Fibroblast of lung (primary cell): ENCODE results near the gene CDR2L. TPM values are rescaled to one million over a fixed set of nuclear protein-coding genes. Genes with fewer than 3 reads are reported as not detected.

Source experiments
- DNase-seq, 2 donors: peaks; one replicate each; pipeline versions ENCODE4 v3.0.0 to v3.0.0-alpha.2; 2010; ENCODE audit warnings: low read depth in 2 of 2
- H2AFZ ChIP-seq: 2 replicates; pipeline ENCODE4 v1.5.1; 2012; ENCODE audit warnings: low read length, control low read depth, inconsistent platforms
- H3K27ac ChIP-seq: 2 replicates; pipeline ENCODE4 v1.5.1; 2011; ENCODE audit warnings: low read length, control low read depth; ENCODE audit not compliant: insufficient read depth
- H3K27me3 ChIP-seq: 2 replicates; pipeline ENCODE4 v1.5.1; 2011; ENCODE audit warnings: mild to moderate bottlenecking, low read length; ENCODE audit not compliant: control insufficient read depth, insufficient read depth
- H3K36me3 ChIP-seq: 2 replicates; pipeline ENCODE4 v1.5.1; 2011; ENCODE audit warnings: low read length; ENCODE audit not compliant: control insufficient read depth, insufficient read depth
- H3K4me1 ChIP-seq: 2 replicates; pipeline ENCODE4 v1.5.1; 2011; ENCODE audit warnings: low read length; ENCODE audit not compliant: control insufficient read depth, insufficient read depth; ENCODE audit errors: extremely low read depth
- H3K4me2 ChIP-seq: 2 replicates; pipeline ENCODE4 v1.5.1; 2011; ENCODE audit warnings: low read length, control low read depth; ENCODE audit not compliant: insufficient read depth; ENCODE audit errors: extremely low read depth
- H3K4me3 ChIP-seq, 4 experiments: fragments of 200-600 bp in 1 of 4; sonication (generic) in 1 of 4; replicated peaks in 1 of 4; 2 replicates each; pipeline ENCODE4 v1.5.1; 2011 to 2016; ENCODE audit warnings: low read length in 4 of 4, low read depth in 3 of 4, mild to moderate bottlenecking in 3 of 4, control low read depth in 2 of 4, inconsistent platforms in 1 of 4, mixed read lengths in 1 of 4; ENCODE audit not compliant: insufficient read depth in 1 of 4; ENCODE audit errors: control extremely low read depth in 1 of 4
- H3K79me2 ChIP-seq: 2 replicates; pipeline ENCODE4 v1.5.1; 2012; ENCODE audit warnings: mild to moderate bottlenecking, low read length, inconsistent platforms; ENCODE audit not compliant: control insufficient read depth, insufficient read depth
- H3K9ac ChIP-seq: 2 replicates; pipeline ENCODE4 v1.5.1; 2011; ENCODE audit warnings: mild to moderate bottlenecking, low read length, control low read depth; ENCODE audit not compliant: insufficient read depth
- H3K9me3 ChIP-seq: 2 replicates; pipeline ENCODE4 v1.5.1; 2012; ENCODE audit warnings: low read depth, low read length; ENCODE audit not compliant: control insufficient read depth, insufficient read depth
- H4K20me1 ChIP-seq: 2 replicates; pipeline ENCODE4 v1.5.1; 2011; ENCODE audit warnings: low read length; ENCODE audit not compliant: control insufficient read depth, insufficient read depth; ENCODE audit errors: extremely low read depth
- CTCF ChIP-seq, 2 donors: IDR thresholded peaks in 1 of 2; conservative IDR thresholded peaks in 1 of 2; 1 replicate in 1 of 2; 2 replicates in 1 of 2; pipeline ENCODE4 v1.5.1; 2011 to 2012; ENCODE audit warnings: low read length in 2 of 2, control low read depth in 1 of 2, inconsistent platforms in 1 of 2, low read depth in 1 of 2, mild to moderate bottlenecking in 1 of 2
- EZH2 ChIP-seq: IDR thresholded peaks from 2 replicates; pipeline ENCODE4 v1.5.1; 2012; ENCODE audit warnings: low read length, control low read depth, mild to moderate bottlenecking; ENCODE audit errors: missing control alignments
- polyA plus RNA-seq, 2 donors: library from polyadenylated mRNA; depleted of rRNA in 1 of 2; stranded (reverse) in 1 of 2; unstranded in 1 of 2; fragments of >200 nt; gene quantifications; 2 replicates each; pipeline ENCODE4 v1.2.1, GENCODE V29; 2011 to 2012; ENCODE audit warnings: missing spikeins in 1 of 2
- total RNA-seq: library from RNA; depleted of rRNA; stranded (reverse); fragments of >200 nt; gene quantifications from 2 replicates; pipeline ENCODE4 v1.2.1, GENCODE V29; 2014

Gene CDR2L
- total and polyA plus RNA-seq, 2 donors (not counting 1 experiment from before 2014, with no cell fraction given) = 9.7 to 12.2 TPM

- peak within 1 kb of the TSS; percentile 80 for H3K4me2 ChIP-seq
- no peak within 1 kb of the TSS for H3K27ac ChIP-seq
- no peaks in the 10 kb centered on the region for H3K36me3 ChIP-seq
- H3K79me2 ChIP-seq = no peaks in the 10 kb centered on the region
- DNase-seq = no peak
- no peaks in the 10 kb centered on the region for H4K20me1 ChIP-seq
- H3K4me3 ChIP-seq = peak within 1 kb of the TSS in 3 of 4 experiments; percentile 10 to 51 (median 17)
- peaks cover 27% of the 10 kb centered on the region for H3K27me3 ChIP-seq
- no peak within 1 kb of the TSS for H3K9ac ChIP-seq
- H3K9me3 ChIP-seq = no peaks in the 10 kb centered on the region
- TF ChIP-seq CTCF (conservative IDR thresholded peaks at IDR 0.05 in 1 of 2, IDR thresholded peaks at IDR 0.05 in 1 of 2; ENCODE audit: low read depth in 1 of 2, low read length in 2 of 2) (no peak), EZH2 (no peak)
- no peaks in the 10 kb centered on the region for H3K4me1 ChIP-seq
- no peak within 1 kb of the TSS for H2AFZ ChIP-seq
Observed at GRCh38 chr17:74972107-74972972, 15.1 kb upstream of the CDR2L start, which contains the start of gene HID1. Gene HID1 (minus strand): TSS chr17:74972759. CDS start chr17:74972656, 103 bp downstream.

- DNase-seq = no peak
- Histone ChIP-seq H3K4me1 (no peaks in the 10 kb centered on the region), H3K79me2 (no peaks in the 10 kb centered on the region), H3K36me3 (no peaks in the 10 kb centered on the region), H2AFZ (no peak overlapping the region), H3K9ac (no peak overlapping the region), H3K27ac (no peak overlapping the region), H4K20me1 (no peaks in the 10 kb centered on the region), H3K27me3 (peaks cover 27% of the 10 kb centered on the region), H3K4me3 (peak overlapping the region in 1 of 4 experiments; percentile 28), H3K4me2 (no peak overlapping the region), H3K9me3 (no peaks in the 10 kb centered on the region)
- TF ChIP-seq EZH2 (peak; percentile 80), CTCF (conservative IDR thresholded peaks at IDR 0.05 in 1 of 2, IDR thresholded peaks at IDR 0.05 in 1 of 2; ENCODE audit: low read depth in 1 of 2, low read length in 2 of 2) (no peak)
Observed at GRCh38 chr17:74972973-74973328, 14.5 kb upstream of the CDR2L start.

- Histone ChIP-seq H4K20me1 (no peaks in the 10 kb centered on the region), H2AFZ (no peak overlapping the region), H3K9ac (no peak overlapping the region), H3K4me3 (no peak overlapping the region), H3K4me2 (no peak overlapping the region), H3K36me3 (no peaks in the 10 kb centered on the region), H3K9me3 (no peaks in the 10 kb centered on the region), H3K27ac (no peak overlapping the region), H3K27me3 (peaks cover 27% of the 10 kb centered on the region), H3K79me2 (no peaks in the 10 kb centered on the region), H3K4me1 (no peaks in the 10 kb centered on the region)
- TF ChIP-seq CTCF (conservative IDR thresholded peaks at IDR 0.05 in 1 of 2, IDR thresholded peaks at IDR 0.05 in 1 of 2; ENCODE audit: low read depth in 1 of 2, low read length in 2 of 2) = no peak
- TF ChIP-seq EZH2 = no peak
- no peak for DNase-seq
Observed at GRCh38 chr17:74975943-74976342, 11.5 kb upstream of the CDR2L start.
